Amniotic stem cell (primary cell): ENCODE measurements around the gene MRGPRX4.
"Not testable (repeated sequence)": the region's sequence is repeated elsewhere in the genome, so short reads cannot be mapped to it uniquely, and the experiment has no call there.

Source experiments
- DNase-seq: peaks from one replicate; lab custom pipeline; 2025; lab: John Stamatoyannopoulos, UW

The MRGPRX4 gene

GRCh38 chr11:18172666-18173065 lies at the start of gene MRGPRX4:
TSS of gene MRGPRX4 (plus strand) at chr11:18172837. CDS start at chr11:18173257, 420 bp downstream.
- no peak for DNase-seq

GRCh38 chr11:18131115-18131514 lies 41.5 kb upstream of the MRGPRX4 start:
- DNase-seq, result not testable (repeated sequence)

DNA sequence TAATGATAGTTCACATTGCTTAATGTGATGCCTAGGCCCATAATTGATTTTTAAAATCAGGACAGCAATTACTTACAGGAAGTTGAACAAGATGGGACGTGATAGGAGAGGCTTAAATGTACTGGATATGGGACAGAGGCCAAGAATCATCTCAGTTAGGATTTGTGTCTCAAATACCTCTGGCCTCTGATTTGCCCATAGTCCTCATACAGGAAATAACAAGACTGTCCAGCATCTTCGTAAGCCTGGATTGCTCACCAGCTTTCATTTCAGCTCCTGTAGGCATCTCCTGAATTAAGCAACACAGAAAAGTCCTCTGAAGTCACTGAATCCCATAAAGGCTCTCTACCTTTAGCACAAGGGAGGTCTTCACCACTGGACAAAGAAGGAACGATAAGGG lies 40.3 kb upstream of the MRGPRX4 start, which contains the start of gene MRGPRX3:
TSS of gene MRGPRX3 (plus strand) at position 231 of the 400 bp plus-strand sequence. CDS start 4,632 bp downstream, outside the sequence.
- DNase-seq, result no peak

DNA sequence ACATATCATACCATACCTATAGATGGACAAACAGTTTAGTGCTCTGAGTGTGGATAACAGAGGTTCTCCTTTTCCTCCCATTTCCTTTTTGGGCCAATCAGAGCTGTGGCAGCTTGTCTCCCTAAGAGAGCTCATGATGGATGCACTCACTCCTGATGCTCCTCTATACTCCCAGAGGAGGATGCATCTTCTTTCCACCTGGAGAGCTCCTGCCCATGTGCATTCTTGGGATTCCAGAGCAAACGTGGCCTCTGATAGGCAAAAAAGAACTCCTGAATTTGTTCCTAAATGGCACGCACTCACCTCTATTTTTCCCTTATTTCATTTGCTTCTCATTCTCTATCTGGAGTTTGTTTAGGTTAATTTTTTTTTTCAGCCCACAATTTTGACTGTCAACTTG lies 37.3 kb upstream of the MRGPRX4 start:
- no peak for DNase-seq

GRCh38 chr11:18137186-18137800 lies 35.3 kb upstream of the MRGPRX4 start:
- DNase-seq, result no peak

DNA sequence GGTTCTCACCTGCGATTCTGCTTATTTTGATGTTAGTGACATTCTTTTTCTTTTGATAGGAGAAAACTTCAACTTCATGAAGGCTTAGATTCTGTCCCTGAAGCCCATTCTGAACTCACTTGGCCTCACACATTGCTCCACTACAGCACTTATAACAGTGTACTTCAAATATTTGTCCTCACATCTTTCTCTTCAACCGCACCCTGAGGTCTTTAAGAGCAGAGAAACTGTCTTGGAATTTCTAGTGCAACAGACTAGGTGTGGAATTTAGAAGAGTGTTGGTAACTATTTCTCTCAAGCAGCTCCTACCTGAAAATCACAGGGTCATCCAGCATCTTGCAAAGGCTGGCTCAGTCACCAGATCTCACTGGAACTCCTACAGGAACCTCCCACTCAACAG lies 32.5 kb upstream of the MRGPRX4 start:
- DNase-seq, result no peak

DNA sequence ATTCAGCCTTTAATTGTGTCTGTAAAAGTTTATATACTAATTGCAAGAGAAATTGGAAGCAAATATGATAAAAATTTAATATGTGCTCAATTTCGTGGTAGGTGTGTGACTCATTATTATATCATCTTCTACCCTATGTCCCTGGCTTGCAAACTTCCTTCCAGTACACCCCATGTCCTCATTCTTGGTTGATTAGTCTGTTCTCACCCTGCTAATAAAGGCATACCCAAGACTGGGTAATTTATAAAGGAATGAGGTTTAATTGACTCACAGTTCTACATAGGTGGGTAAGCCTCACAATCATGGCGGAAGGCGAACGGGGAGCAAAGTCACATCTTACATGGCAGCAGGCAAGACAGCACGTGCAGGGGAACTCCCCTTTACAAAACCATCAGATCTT lies 28.4 kb upstream of the MRGPRX4 start:
- DNase-seq, result no peak

GRCh38 chr11:18145025-18145424 lies 27.6 kb upstream of the MRGPRX4 start:
- DNase-seq, result no peak

DNA sequence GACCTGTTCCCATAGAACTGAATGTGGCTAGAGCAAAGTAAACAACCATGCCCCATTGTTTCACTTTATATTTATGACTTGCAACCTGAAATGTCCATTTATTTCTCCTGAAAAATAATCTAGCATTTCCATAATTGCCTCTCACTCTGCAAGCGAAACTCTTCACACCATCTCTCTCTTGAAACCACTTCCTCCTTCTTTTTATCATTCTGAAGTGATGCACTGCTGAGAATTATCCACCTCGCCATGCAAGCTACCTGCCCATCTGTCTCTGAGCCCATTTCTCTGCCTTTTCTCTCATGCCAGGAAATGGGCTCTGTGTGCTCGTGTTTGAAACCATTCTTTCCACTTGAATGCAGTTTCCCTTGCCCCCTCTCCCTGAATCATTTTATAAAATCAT lies 26.8 kb upstream of the MRGPRX4 start:
- no peak for DNase-seq

DNA sequence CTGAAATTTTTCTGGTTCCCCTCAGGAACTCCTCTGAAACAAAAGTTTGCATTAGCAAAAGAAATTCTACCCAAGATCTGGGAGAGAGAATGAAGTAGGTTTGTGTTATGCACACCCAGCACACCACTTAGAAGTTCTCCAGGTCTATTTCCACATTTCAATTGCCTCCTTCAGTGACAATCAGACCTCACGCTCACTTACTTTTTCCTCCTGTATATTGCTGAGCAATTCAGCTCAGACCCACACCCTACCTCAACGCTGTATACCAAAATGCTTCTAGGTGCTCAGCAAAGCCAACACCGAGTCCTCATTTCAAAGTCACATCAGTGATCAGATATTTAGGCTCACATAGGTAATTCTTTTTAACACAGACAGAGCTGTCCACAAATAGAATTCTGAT lies 21.1 kb upstream of the MRGPRX4 start:
- DNase-seq, result no peak

DNA sequence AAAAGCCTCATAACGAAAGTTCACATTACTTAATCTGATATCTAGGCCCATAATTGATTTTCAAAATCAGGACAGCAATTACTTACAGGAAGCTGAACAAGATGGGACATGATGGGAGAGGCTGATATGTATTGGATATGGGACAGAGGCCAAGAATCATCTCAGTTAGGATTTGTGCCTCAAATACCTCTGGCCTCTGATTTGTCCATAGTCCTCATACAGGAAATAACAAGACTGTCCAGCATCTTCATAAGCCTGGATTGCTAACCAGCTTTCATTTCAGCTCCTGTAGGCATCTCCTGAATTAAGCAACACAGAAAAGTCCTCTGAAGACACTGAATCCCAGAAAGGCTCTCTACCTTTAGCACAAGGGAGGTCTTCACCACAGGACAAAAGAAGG lies 4.3 kb upstream of the MRGPRX4 start:
- no peak for DNase-seq

DNA sequence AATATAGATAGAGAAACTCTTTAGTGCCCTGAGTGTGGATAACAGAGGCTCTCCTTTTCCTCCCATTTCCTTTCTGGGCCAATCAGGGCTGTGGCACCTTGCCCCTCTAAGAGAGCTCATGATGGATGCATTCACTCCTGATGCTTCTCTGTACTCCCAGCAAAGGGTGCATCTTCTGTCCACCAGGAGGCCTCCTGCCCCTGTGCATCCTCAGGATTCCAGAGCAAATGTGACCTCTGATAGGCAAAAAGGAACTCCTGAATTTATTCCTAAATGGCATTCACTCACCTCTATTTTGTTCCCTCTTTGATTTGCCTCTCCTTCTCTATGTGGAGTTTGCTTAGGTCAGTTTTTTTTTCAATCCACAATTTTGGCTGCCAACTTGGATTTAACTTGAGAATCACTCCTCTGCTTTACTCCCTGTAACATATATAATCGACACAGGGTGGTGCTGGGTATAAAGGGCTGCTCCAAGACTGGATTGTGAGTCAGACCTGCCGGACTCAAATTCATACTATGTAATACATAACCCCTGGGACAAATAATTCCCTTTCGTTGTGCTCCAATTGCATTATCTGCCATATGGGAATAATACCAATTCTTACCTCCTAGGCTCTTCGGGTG lies 1.1 kb upstream of the MRGPRX4 start:
- no peak for DNase-seq

DNA sequence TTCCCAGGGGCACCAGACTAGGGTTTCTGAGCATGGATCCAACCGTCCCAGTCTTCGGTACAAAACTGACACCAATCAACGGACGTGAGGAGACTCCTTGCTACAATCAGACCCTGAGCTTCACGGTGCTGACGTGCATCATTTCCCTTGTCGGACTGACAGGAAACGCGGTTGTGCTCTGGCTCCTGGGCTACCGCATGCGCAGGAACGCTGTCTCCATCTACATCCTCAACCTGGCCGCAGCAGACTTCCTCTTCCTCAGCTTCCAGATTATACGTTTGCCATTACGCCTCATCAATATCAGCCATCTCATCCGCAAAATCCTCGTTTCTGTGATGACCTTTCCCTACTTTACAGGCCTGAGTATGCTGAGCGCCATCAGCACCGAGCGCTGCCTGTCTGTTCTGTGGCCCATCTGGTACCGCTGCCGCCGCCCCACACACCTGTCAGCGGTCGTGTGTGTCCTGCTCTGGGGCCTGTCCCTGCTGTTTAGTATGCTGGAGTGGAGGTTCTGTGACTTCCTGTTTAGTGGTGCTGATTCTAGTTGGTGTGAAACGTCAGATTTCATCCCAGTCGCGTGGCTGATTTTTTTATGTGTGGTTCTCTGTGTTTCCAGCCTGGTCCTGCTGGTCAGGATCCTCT lies 709 bp downstream of the MRGPRX4 start:
- DNase-seq, result no peak

GRCh38 chr11:18188796-18189195 lies 16.2 kb downstream of the MRGPRX4 start:
- DNase-seq, result no peak

DNA sequence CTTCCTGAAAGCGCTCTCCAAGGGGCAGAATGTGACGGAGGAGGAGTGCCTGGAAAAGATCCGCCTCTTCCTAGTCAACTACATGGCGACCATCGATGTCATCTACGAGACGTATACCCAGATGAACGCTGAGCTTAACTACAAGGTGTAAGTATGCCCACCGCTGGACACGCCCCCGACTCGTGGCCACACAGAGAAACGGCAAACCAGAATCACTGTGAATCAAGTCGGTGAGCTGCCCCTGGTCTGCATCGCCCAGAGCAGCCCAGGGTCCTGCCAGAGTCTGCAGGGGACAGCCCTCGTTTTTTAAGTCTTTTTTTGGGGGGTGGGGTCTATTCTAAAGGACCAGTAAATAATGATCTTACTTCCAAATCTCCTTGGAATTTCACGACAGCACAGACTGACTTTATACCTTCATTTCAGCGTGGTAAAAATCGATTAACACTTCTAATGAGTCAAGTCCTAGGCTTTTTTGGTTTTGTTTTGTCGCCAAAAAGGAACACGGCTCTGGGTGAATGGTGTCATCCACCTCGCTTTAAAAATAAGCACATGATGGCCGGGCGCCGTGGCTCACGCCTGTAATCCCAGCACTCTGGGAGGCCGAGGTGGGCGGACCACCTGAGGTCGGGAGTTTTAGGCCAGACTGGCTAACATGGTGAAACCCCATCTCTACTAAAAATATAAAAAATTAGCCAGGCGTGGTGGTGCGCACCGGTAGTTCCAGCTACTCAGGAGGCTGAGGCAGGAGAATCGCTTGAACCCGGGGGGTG lies 17.0 kb downstream of the MRGPRX4 start:
- DNase-seq, result not testable (repeated sequence)

DNA sequence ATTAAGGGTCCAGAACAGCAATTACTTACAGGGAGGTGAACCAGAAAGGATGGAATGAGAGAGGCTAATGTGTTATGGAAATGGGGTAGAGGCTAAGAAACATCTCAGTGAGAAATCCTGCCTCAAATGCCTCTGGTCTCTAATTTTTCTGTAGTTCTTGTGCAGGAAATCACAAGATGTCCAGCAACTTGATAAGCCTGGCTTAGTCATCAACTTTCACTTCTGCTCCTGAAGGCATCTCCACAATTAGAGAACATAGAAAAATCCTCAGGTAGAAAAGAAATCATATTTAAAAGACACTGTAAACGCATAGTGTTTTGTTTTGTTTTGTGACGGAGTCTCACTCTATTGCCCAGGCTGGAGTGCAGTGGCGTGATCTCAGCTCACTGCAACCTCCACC lies 18.7 kb downstream of the MRGPRX4 start:
- no peak for DNase-seq

GRCh38 chr11:18193010-18193409 lies 20.4 kb downstream of the MRGPRX4 start:
- DNase-seq, result no peak

GRCh38 chr11:18196532-18196931 lies 23.9 kb downstream of the MRGPRX4 start:
- no peak for DNase-seq

DNA sequence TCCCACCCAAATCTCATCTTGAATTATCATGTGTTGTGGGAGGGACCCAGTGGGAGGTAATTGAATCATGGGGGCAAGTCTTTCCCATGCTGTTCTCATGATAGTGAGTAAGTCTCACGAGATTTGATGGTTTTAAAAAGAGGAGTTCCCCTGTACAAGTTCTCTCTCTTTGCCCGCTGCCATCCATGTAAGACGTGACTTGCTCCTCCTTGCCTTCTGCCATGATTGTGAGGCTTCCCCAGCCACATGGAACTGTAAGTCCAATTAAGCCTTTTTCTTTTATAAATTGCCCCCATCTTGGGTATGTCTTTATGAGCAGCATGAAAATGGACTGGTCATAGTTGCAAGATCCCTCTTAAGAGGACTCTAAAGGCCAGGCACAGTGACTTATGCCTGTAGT lies 25.1 kb downstream of the MRGPRX4 start:
- DNase-seq, result not testable (repeated sequence)

DNA sequence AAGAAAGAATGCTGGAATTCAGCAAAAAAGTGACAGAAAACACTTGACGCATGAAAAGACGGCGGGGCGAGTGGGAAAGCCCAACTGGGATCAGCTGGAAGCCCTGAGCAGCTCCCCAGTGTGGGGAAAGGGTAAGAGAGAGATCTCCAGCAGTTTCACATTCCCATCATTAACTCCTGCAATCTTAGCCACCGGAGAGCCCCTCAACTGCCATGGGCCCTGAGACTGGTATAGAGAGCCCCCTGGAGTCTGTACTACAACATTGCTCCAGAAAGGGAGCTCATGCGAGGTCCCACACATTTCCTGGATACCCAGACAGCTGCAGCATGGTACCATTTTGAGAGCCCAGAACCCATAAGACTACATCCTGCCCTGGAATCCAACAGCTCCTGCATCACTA lies 31.1 kb downstream of the MRGPRX4 start:
- DNase-seq, result no peak

DNA sequence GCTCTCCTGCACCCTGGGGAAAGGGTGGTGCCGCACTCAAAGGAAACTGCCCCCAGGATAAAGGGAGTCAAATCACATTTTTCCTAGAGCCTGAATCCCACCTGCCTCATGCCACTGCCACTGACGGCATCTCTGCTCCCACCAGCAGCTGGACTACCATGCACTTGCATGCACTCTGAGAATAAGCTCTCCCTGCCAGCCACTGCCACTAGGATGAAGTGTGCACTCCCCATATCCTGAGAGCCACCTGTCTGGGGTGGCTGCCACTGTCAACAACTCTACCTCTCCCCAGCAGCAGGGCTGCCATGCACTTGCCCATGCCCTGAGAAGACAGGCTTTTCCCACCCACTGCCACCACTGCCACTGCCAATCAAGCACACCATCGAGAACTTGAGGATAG lies 31.6 kb downstream of the MRGPRX4 start:
- no peak for DNase-seq

DNA sequence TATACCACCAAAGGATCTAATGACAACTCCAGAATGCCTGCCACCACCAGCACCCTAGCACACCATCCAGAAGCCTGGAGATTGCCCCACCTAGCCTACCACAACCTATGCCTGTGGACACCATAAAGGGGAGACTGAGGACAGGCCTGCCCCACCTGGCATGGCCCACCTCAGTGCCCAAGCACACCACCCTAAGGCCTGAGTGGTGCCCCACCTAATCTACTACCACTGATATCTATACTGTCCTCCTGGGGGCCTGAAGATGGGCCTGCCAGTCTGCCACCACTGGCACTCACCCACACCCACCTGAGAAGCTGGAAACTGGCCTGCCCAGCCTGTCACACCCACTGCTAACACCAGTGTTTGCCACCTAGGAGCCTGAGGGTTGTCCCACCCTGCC lies 32.1 kb downstream of the MRGPRX4 start:
- no peak for DNase-seq

DNA sequence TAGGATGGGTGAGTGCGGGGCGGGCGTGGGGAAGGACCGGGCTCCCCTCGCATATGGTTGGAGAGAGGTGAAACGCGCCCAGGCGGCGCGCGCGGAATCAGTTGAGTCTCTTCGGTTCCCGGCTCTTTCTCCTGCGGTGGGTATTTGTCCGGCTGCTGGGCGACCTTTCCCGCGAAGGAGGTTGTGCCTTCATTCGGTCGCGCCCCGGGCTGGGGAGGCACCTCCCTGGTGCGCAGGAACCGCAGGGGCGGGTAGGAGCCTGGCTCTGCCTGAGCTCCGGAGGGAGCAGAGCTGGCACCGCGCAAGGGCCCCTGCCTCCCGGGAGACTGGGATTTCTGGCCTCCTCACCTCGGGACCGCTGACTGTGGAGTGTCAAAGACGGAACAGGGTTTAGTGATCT lies 36.4 kb downstream of the MRGPRX4 start:
- DNase-seq, result no peak
